Measurements from ENCODE around the gene TMEM209. TPM values are rescaled to one million over a fixed set of nuclear protein-coding genes. Genes with fewer than 3 reads are reported as not detected.
"Not testable (repeated sequence)": the region's sequence is repeated elsewhere in the genome, so short reads cannot be mapped to it uniquely, and the experiment has no call there.

Gene TMEM209
- total RNA-seq, 1 experiment from 2014 or later = 21.0 TPM

DNA sequence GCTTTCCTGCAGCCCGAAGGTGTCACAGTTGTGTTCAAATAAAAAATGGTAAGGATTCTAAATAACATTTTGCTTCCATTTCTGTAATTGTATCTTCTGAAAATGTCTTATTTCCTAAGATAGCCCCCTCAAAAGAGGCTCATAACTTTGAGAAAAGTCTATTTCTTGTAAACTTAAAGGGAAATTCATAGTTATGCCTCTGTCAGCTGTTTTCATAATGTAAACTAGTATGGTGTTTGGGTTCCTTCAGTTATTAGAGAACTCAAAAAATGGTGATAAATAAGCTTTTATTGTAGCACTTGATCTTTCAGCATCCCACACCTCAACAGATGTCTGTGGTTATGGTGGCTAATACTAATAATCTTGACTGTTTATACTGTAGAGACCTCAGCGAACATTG, 77.8 kb downstream of the TMEM209 start:
- no peak for ATAC-seq
- no peak overlapping the region for H3K27ac Mint-ChIP-seq
- no peak overlapping the region for H3K4me3 Mint-ChIP-seq
- H3K9me3 Mint-ChIP-seq = no peaks in the 10 kb centered on the region
- ChIA-PET POLR2A (no interaction called here), CTCF (no interaction called here)
- DNase-seq (ENCODE audit: low spot score) = no peak
- no peaks in the 10 kb centered on the region for H3K27me3 Mint-ChIP-seq (ENCODE audit: low read depth)
- H3K4me1 Mint-ChIP-seq = peaks cover 9% of the 10 kb centered on the region
- peaks cover 33% of the 10 kb centered on the region for H3K36me3 Mint-ChIP-seq
- TF ChIP-seq, protein P1, sequence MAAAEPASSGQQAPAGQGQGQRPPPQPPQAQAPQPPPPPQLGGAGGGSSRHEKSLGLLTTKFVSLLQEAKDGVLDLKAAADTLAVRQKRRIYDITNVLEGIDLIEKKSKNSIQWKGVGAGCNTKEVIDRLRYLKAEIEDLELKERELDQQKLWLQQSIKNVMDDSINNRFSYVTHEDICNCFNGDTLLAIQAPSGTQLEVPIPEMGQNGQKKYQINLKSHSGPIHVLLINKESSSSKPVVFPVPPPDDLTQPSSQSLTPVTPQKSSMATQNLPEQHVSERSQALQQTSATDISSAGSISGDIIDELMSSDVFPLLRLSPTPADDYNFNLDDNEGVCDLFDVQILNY (CRISPR knock-in tag; IDR thresholded peaks at IDR 0.05) = no peak
- TF ChIP-seq, protein P2, sequence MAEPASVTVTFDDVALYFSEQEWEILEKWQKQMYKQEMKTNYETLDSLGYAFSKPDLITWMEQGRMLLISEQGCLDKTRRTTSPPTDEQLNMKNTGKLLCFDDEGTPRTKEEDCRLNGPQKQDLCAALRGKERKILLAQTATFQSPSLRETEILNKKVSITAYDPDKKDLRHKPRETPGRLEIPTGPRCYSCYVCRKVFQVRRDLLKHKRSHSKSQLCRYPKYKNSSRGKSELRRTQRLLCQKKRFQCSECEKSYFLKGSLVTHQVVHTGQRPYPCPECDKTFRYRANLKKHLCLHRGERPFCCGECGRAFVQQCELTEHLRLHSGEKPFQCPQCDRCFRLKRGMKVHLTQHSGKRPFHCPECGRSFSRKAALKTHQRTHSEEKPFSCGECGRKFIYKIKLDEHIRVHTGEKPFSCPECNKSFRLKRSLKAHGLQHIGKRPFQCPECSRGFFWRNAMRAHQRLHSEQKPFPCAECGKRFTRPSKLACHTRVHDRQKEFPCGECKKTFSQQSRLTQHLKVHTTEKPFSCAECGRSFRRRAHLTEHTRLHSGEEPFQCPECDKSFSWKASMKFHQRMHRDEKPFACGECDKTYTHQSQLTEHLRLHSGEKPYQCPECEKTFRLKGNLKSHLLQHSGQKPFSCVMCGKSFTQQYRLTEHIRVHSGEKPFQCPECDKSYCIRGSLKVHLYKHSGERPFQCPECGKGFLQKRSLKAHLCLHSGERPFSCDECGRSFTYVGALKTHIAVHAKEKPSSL (CRISPR knock-in tag; conservative IDR thresholded peaks at IDR 0.05) = no peak
- no peak for TF ChIP-seq ELF4 (CRISPR knock-in tag; IDR thresholded peaks at IDR 0.05; ENCODE audit: low read depth)
- TF ChIP-seq ZNF416 (CRISPR knock-in tag; IDR thresholded peaks at IDR 0.05) = no peak
- TF ChIP-seq FOXK1 (CRISPR knock-in tag; IDR thresholded peaks at IDR 0.05) = no peak
- TF ChIP-seq, protein P3, sequence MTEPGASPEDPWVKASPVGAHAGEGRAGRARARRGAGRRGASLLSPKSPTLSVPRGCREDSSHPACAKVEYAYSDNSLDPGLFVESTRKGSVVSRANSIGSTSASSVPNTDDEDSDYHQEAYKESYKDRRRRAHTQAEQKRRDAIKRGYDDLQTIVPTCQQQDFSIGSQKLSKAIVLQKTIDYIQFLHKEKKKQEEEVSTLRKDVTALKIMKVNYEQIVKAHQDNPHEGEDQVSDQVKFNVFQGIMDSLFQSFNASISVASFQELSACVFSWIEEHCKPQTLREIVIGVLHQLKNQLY (CRISPR knock-in tag; IDR thresholded peaks at IDR 0.05) = no peak
- TF ChIP-seq TEAD4 (CRISPR knock-in tag; IDR thresholded peaks at IDR 0.05) = no peak
- TF ChIP-seq HMGA2 (CRISPR knock-in tag; IDR thresholded peaks at IDR 0.05) = no peak
- TF ChIP-seq, protein P4, sequence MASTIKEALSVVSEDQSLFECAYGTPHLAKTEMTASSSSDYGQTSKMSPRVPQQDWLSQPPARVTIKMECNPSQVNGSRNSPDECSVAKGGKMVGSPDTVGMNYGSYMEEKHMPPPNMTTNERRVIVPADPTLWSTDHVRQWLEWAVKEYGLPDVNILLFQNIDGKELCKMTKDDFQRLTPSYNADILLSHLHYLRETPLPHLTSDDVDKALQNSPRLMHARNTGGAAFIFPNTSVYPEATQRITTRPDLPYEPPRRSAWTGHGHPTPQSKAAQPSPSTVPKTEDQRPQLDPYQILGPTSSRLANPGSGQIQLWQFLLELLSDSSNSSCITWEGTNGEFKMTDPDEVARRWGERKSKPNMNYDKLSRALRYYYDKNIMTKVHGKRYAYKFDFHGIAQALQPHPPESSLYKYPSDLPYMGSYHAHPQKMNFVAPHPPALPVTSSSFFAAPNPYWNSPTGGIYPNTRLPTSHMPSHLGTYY (CRISPR knock-in tag; IDR thresholded peaks at IDR 0.05) = no peak
- no peak for TF ChIP-seq ZNF423 (CRISPR knock-in tag; IDR thresholded peaks at IDR 0.05)
- TF ChIP-seq ZNF219 (CRISPR knock-in tag; IDR thresholded peaks at IDR 0.05; ENCODE audit: borderline replicate concordance) = no peak
- no peak for TF ChIP-seq CREB1 (CRISPR knock-in tag; IDR thresholded peaks at IDR 0.05)
- TF ChIP-seq PRRX2 (CRISPR knock-in tag; IDR thresholded peaks at IDR 0.05) = no peak
- TF ChIP-seq, protein P5, sequence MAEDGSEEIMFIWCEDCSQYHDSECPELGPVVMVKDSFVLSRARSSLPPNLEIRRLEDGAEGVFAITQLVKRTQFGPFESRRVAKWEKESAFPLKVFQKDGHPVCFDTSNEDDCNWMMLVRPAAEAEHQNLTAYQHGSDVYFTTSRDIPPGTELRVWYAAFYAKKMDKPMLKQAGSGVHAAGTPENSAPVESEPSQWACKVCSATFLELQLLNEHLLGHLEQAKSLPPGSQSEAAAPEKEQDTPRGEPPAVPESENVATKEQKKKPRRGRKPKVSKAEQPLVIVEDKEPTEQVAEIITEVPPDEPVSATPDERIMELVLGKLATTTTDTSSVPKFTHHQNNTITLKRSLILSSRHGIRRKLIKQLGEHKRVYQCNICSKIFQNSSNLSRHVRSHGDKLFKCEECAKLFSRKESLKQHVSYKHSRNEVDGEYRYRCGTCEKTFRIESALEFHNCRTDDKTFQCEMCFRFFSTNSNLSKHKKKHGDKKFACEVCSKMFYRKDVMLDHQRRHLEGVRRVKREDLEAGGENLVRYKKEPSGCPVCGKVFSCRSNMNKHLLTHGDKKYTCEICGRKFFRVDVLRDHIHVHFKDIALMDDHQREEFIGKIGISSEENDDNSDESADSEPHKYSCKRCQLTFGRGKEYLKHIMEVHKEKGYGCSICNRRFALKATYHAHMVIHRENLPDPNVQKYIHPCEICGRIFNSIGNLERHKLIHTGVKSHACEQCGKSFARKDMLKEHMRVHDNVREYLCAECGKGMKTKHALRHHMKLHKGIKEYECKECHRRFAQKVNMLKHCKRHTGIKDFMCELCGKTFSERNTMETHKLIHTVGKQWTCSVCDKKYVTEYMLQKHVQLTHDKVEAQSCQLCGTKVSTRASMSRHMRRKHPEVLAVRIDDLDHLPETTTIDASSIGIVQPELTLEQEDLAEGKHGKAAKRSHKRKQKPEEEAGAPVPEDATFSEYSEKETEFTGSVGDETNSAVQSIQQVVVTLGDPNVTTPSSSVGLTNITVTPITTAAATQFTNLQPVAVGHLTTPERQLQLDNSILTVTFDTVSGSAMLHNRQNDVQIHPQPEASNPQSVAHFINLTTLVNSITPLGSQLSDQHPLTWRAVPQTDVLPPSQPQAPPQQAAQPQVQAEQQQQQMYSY (CRISPR knock-in tag; IDR thresholded peaks at IDR 0.05) = no peak
- no peak for TF ChIP-seq FOXJ3 (CRISPR knock-in tag; IDR thresholded peaks at IDR 0.05; ENCODE audit: borderline replicate concordance)

DNA sequence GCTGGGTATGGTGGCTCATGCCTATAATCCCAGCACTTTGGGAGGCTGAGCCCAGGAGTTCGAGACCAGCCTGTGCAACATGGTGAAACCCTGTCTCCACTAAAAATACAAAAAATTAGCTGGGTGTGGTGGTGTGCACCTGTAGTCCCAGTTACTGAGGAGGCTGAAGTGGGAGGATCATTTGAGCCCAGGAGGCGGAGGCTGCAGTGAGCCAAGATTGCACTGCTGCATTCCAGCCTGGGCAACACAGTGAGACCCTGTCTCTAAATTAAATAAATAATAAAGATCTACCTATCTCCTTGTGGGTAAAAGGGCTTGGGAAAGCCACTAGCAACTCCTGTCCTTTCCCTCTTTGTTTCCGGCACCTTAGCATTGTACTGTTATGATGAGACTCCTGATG, 78.4 kb downstream of the TMEM209 start:
- peaks cover 39% of the 10 kb centered on the region for H3K36me3 Mint-ChIP-seq
- H3K27me3 Mint-ChIP-seq (ENCODE audit: low read depth); H3K27ac Mint-ChIP-seq; CTCF ChIA-PET; POLR2A ChIA-PET; H3K4me1 Mint-ChIP-seq; H3K9me3 Mint-ChIP-seq; DNase-seq (ENCODE audit: low spot score); ATAC-seq; H3K4me3 Mint-ChIP-seq: not testable (repeated sequence)
- 0 out of 2 replicates have a peak, but pooled peaks have one; percentile 25 for TF ChIP-seq ZNF121 (CRISPR knock-in tag; IDR thresholded peaks at IDR 0.05)
